ENCODE measurements around the gene ERMAP.

DNA sequence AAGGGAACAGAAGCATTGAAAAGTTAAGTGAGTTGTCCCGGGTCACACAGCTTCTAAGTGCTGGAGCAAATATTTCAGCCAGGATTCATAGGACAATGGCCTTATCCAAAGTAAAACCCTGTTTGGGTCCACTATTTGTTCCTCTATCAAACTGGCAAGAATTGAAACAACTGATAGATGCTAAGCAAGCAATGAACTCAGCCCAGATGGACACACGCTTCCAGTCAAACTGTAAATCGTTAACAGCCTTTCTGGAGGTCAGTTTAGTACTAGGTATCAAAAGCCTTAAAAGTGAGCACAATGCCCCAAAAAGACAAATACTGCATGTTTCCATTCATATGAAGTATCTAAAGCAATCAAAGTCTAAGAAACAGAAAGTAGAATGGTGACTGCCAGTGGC is 1.1 kb downstream of the ERMAP start:
- TF ChIP-seq, protein P1, sequence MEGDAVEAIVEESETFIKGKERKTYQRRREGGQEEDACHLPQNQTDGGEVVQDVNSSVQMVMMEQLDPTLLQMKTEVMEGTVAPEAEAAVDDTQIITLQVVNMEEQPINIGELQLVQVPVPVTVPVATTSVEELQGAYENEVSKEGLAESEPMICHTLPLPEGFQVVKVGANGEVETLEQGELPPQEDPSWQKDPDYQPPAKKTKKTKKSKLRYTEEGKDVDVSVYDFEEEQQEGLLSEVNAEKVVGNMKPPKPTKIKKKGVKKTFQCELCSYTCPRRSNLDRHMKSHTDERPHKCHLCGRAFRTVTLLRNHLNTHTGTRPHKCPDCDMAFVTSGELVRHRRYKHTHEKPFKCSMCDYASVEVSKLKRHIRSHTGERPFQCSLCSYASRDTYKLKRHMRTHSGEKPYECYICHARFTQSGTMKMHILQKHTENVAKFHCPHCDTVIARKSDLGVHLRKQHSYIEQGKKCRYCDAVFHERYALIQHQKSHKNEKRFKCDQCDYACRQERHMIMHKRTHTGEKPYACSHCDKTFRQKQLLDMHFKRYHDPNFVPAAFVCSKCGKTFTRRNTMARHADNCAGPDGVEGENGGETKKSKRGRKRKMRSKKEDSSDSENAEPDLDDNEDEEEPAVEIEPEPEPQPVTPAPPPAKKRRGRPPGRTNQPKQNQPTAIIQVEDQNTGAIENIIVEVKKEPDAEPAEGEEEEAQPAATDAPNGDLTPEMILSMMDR (IDR thresholded peaks at IDR 0.05 in 8 of 11, conservative IDR thresholded peaks at IDR 0.05 in 3 of 11): no peak
- TF ChIP-seq POLR2A (IDR thresholded peaks at IDR 0.05) (no peak), POLR2AphosphoS5 (IDR thresholded peaks at IDR 0.05) (no peak)
